ENCODE data around the gene ELL2.

- TF ChIP-seq TFE3 (CRISPR knock-in tag; IDR thresholded peaks at IDR 0.05) = no peak
- no peak for TF ChIP-seq KLF10 (CRISPR knock-in tag; IDR thresholded peaks at IDR 0.05)
- TF ChIP-seq ZBTB7A (IDR thresholded peaks at IDR 0.05; ENCODE audit: borderline replicate concordance, control insufficient read depth, low read depth, low read length) = no peak
- TF ChIP-seq CHD4 (IDR thresholded peaks at IDR 0.05; ENCODE audit: insufficient read depth, insufficient replicate concordance, low read depth, low read length, poor library complexity, severe bottlenecking) = no peak
- no peak for TF ChIP-seq EZH2 (IDR thresholded peaks at IDR 0.05; ENCODE audit: borderline replicate concordance, low read depth, low read length)
- no peak for TF ChIP-seq CTCF (IDR thresholded peaks at IDR 0.05 in 2 of 3, conservative IDR thresholded peaks at IDR 0.05 in 1 of 3; ENCODE audit: insufficient read depth in 2 of 3, low read depth in 1 of 3, low read length in 3 of 3)
- no peak for TF ChIP-seq UBTF (IDR thresholded peaks at IDR 0.05; ENCODE audit: borderline replicate concordance in 1 of 2, low read depth in 2 of 2, low read length in 2 of 2)
- TF ChIP-seq CTBP1 (IDR thresholded peaks at IDR 0.05; ENCODE audit: borderline replicate concordance) = no peak
- no peak for TF ChIP-seq RBM22 (IDR thresholded peaks at IDR 0.05; ENCODE audit: low read depth, low read length, poor library complexity, severe bottlenecking)
- no peak for TF ChIP-seq POLR2A (conservative IDR thresholded peaks at IDR 0.05)
- no peak for TF ChIP-seq ARID4B (CRISPR knock-in tag; IDR thresholded peaks at IDR 0.05)
- TF ChIP-seq TBP (optimal IDR thresholded peaks at IDR 0.05; ENCODE audit: low read depth, low read length) = no peak
- no peak for TF ChIP-seq JUN (IDR thresholded peaks at IDR 0.05; ENCODE audit: borderline replicate concordance, low read depth, low read length)
- no peak for TF ChIP-seq JUN (CRISPR knock-in tag; IDR thresholded peaks at IDR 0.05; ENCODE audit: borderline replicate concordance)
These were observed 5.6 kb upstream of the ELL2 start for GRCh38 chr5:95967236-95967635.

All from K562 (cell line).